NOMO-1 treated with dmso at 0.1 percent for 144 hours (cell line): ENCODE data around the gene BDH1.
"Not testable (repeated sequence)": the region's sequence is repeated elsewhere in the genome, so short reads cannot be mapped to it uniquely, and the experiment has no call there.

ENCODE experiments used
- DNase-seq: peaks from one replicate; lab custom pipeline; 2025; ENCODE audit not compliant: unreplicated experiment; lab: John Stamatoyannopoulos, UW

BDH1 gene

GRCh38 chr3:197490098-197491058 is 65.4 kb downstream of the BDH1 start:
- DNase-seq: no peak

GRCh38 chr3:197487911-197488391 is 67.8 kb downstream of the BDH1 start:
- DNase-seq: no peak

- no peak for DNase-seq
These were observed 68.9 kb downstream of the BDH1 start for GRCh38 chr3:197486861-197487260.

GRCh38 chr3:197485143-197485542 is 70.6 kb downstream of the BDH1 start:
- no peak for DNase-seq

- DNase-seq: no peak
These were observed 71.4 kb downstream of the BDH1 start for GRCh38 chr3:197484204-197484901.

GRCh38 chr3:197482001-197482400 is 73.8 kb downstream of the BDH1 start:
- DNase-seq: no peak

- no peak for DNase-seq
These were observed 75.4 kb downstream of the BDH1 start for GRCh38 chr3:197480320-197480719.

- no peak for DNase-seq
These were observed 76.8 kb downstream of the BDH1 start for GRCh38 chr3:197478746-197479668.

- DNase-seq: not testable (repeated sequence)
These were observed 78.0 kb downstream of the BDH1 start for GRCh38 chr3:197477816-197478215.

- DNase-seq: no peak
These were observed 79.7 kb downstream of the BDH1 start for GRCh38 chr3:197475997-197476525.

- no peak for DNase-seq
These were observed 80.3 kb downstream of the BDH1 start for GRCh38 chr3:197475514-197475913.

GRCh38 chr3:197472151-197472550 is 83.6 kb downstream of the BDH1 start:
- DNase-seq: no peak

- no peak for DNase-seq
These were observed 84.4 kb downstream of the BDH1 start for GRCh38 chr3:197471221-197472010.

GRCh38 chr3:197468866-197469382 is 86.8 kb downstream of the BDH1 start:
- DNase-seq: no peak

- DNase-seq: no peak
These were observed 87.6 kb downstream of the BDH1 start for GRCh38 chr3:197468167-197468566.

GRCh38 chr3:197466586-197467399 is 89.0 kb downstream of the BDH1 start:
- DNase-seq: no peak

- DNase-seq: no peak
These were observed 89.7 kb downstream of the BDH1 start for GRCh38 chr3:197465996-197466549.

GRCh38 chr3:197465197-197465995 is 90.4 kb downstream of the BDH1 start:
- no peak for DNase-seq
